ENCODE results near the gene LAMA5. TPM values are rescaled to one million over a fixed set of nuclear protein-coding genes. Genes with fewer than 3 reads are reported as not detected.

LAMA5 gene
- total and polyA plus RNA-seq, 9 donors: 4.7 to 115 (median 42.2) TPM

DNA sequence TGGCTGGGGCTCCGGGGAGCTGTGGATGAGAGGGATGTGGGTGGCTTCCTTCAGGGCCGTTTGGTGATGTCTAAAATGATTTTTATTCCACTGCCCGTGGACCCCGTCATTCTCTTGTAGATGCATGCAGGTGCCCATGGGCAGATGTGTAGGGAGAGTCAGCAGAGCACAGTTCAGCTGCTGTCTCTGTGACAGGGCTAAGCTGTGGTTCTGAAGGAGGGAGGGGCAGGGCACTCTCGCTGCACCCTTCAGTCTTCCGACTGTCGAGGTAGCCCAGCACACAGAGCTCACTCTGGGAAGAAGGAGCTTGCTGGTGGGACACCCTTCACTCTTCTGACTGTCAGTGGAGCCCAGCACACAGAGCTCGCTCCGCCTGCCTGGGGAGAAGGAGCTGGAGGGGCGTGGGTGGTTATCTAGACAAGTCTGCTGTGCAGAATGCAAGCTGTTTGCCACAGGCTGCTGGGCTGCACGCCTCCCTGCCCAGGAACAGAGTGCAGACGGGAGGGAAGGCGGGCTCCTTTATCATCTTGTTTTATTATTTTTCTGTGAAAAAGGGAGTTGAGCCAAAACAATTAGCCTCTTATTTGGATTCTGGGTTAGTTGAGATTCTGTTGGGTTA, 92.7 kb downstream of the LAMA5 start:
- peak in 4 of 5 donors; percentile 45 to 74 (median 60) for DNase-seq
- 15 to 31% (median 16%) methylated on average over 13 of the region's 13 CpGs for WGBS, 3 donors
- intact Hi-C loops (cut with DNase I): no loop called here
- Histone ChIP-seq H3K4me1 (ENCODE audit: insufficient read depth) (peaks cover 13% of the 10 kb centered on the region), H3K9me3 (no peaks in the 10 kb centered on the region), H3K27me3 (no peaks in the 10 kb centered on the region), H3K27ac (no peak overlapping the region), H3K36me3 (no peaks in the 10 kb centered on the region), H3K4me3 (no peak overlapping the region)
- TF ChIP-seq, protein P1, sequence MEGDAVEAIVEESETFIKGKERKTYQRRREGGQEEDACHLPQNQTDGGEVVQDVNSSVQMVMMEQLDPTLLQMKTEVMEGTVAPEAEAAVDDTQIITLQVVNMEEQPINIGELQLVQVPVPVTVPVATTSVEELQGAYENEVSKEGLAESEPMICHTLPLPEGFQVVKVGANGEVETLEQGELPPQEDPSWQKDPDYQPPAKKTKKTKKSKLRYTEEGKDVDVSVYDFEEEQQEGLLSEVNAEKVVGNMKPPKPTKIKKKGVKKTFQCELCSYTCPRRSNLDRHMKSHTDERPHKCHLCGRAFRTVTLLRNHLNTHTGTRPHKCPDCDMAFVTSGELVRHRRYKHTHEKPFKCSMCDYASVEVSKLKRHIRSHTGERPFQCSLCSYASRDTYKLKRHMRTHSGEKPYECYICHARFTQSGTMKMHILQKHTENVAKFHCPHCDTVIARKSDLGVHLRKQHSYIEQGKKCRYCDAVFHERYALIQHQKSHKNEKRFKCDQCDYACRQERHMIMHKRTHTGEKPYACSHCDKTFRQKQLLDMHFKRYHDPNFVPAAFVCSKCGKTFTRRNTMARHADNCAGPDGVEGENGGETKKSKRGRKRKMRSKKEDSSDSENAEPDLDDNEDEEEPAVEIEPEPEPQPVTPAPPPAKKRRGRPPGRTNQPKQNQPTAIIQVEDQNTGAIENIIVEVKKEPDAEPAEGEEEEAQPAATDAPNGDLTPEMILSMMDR (IDR thresholded peaks at IDR 0.05): no peak
- TF ChIP-seq POLR2A (IDR thresholded peaks at IDR 0.05) (no peak), EP300 (IDR thresholded peaks at IDR 0.05) (no peak)

- peaks cover 20% of the 10 kb centered on the region for H3K4me1 ChIP-seq (ENCODE audit: insufficient read depth)
- DNase-seq: no peak
- WGBS, 3 donors: 96 to 97% (median 96%) methylated on average over 18 of the region's 18 CpGs
- intact Hi-C loops (cut with DNase I): no loop called here
- no peaks in the 10 kb centered on the region for H3K36me3 ChIP-seq
- H3K27ac ChIP-seq: no peak overlapping the region
- H3K9me3 ChIP-seq: no peaks in the 10 kb centered on the region
- no peaks in the 10 kb centered on the region for H3K27me3 ChIP-seq
- H3K4me3 ChIP-seq: no peak overlapping the region
- TF ChIP-seq EP300 (IDR thresholded peaks at IDR 0.05): no peak
- no peak for TF ChIP-seq POLR2A (IDR thresholded peaks at IDR 0.05)
- TF ChIP-seq, protein P1 (IDR thresholded peaks at IDR 0.05): no peak
These were observed 93.7 kb downstream of the LAMA5 start for GRCh38 chr20:62273416-62273815.

GRCh38 chr20:62272200-62272599, 94.9 kb downstream of the LAMA5 start:
- H3K4me1 ChIP-seq (ENCODE audit: insufficient read depth): peaks cover 20% of the 10 kb centered on the region
- H3K4me3 ChIP-seq: no peak overlapping the region
- DNase-seq: no peak
- no peaks in the 10 kb centered on the region for H3K9me3 ChIP-seq
- no peaks in the 10 kb centered on the region for H3K27me3 ChIP-seq
- H3K36me3 ChIP-seq: no peaks in the 10 kb centered on the region
- WGBS, 3 donors: 94 to 95% (median 94%) methylated on average over 10 of the region's 10 CpGs
- TF ChIP-seq EP300 (IDR thresholded peaks at IDR 0.05): no peak
- TF ChIP-seq, protein P1 (IDR thresholded peaks at IDR 0.05): no peak
- TF ChIP-seq POLR2A (IDR thresholded peaks at IDR 0.05): no peak
- H3K27ac ChIP-seq: no peak overlapping the region
- intact Hi-C loops (cut with DNase I): no loop called here

DNA sequence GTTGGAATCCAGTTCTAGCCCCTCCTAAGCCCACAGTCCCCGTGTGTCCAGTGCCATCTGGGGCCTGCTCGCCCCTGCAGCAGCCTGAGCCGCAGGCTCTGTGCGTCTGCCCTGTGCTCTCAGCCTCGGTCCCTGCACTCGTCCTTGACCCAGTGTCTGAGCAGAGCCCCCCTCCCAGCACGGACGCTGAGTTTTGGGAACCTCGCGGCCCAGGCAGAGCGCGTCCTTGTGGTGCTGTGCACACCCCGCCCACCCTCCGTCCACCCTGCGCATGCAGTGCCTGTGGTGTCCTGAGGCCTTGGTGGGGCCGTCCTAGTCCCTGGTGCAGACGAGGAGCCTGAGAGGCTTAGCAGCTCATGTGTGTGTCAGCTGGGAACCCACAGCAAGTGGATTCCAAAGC, 97.2 kb downstream of the LAMA5 start:
- no peaks in the 10 kb centered on the region for H3K27me3 ChIP-seq
- no peaks in the 10 kb centered on the region for H3K9me3 ChIP-seq
- 14 to 34% (median 16%) methylated on average over 15 to 17 of the region's 17 CpGs for WGBS, 3 donors
- intact Hi-C loops (cut with DNase I): no loop called here
- H3K4me1 ChIP-seq (ENCODE audit: insufficient read depth): peaks cover 20% of the 10 kb centered on the region
- TF ChIP-seq, protein P1 (IDR thresholded peaks at IDR 0.05): peak in 1 of 3 donors; percentile 24
- no peak for TF ChIP-seq EP300 (IDR thresholded peaks at IDR 0.05)
- no peaks in the 10 kb centered on the region for H3K36me3 ChIP-seq
- peak overlapping the region in 1 of 2 donors; percentile 48 for H3K27ac ChIP-seq
- DNase-seq: peak; percentile 52 to 86 (median 66)
- no peak overlapping the region for H3K4me3 ChIP-seq

All from ovary (tissue), 9 donors.